GM15510 (cell line): ENCODE results near the gene UBASH3A.

Experiments
- POLR2A ChIP-seq: IDR thresholded peaks from 3 replicates; pipeline ENCODE4 v1.6.1; 2011; ENCODE audit warnings: borderline replicate concordance; ENCODE audit not compliant: insufficient read length; ENCODE audit errors: extremely low read depth

UBASH3A gene

GRCh38 chr21:42452401-42453223 is 48.9 kb downstream of the UBASH3A start:
- no peak for TF ChIP-seq POLR2A

GRCh38 chr21:42453224-42453985 is 49.7 kb downstream of the UBASH3A start:
- TF ChIP-seq POLR2A = no peak

- no peak for TF ChIP-seq POLR2A
Observed at GRCh38 chr21:42453986-42454570, 50.4 kb downstream of the UBASH3A start.

DNA sequence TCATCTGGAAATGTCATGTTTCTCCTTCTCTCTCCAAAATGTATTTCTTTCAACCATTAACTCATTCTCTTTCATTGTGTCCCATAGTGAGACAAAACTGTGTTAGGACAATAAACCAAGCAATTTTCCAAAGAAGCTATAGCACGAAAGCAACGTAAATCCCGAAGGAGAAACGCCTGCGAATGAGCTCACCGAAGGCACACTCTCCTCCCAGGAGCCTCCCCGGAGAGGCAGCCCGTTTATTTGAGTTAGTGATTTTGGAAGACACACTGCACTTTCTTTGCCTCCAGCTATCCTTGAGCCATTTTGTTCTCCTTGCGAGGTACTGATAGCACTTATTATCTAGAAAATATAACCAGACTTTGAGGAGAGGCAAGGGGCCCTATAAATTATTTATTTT is 51.1 kb downstream of the UBASH3A start:
- TF ChIP-seq POLR2A = no peak

DNA sequence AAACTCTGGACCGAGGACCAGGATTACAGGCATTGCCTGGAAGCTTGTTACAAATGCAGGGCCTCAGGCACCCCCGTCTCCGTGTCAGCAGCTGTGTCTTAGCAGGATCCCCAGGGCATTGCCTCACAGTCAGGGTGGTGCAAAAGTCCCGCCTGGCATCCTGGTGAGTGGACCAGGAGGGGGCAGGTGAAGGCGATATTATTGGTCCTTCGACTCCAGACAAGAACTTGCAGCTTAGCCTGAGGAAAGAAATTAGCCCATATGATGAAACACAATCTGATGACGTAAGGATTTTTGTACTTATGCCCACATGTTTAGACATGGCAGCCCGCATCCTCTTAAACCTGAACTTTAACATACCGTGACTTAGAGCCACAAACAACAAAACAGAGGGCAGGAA is 51.5 kb downstream of the UBASH3A start:
- no peak for TF ChIP-seq POLR2A

DNA sequence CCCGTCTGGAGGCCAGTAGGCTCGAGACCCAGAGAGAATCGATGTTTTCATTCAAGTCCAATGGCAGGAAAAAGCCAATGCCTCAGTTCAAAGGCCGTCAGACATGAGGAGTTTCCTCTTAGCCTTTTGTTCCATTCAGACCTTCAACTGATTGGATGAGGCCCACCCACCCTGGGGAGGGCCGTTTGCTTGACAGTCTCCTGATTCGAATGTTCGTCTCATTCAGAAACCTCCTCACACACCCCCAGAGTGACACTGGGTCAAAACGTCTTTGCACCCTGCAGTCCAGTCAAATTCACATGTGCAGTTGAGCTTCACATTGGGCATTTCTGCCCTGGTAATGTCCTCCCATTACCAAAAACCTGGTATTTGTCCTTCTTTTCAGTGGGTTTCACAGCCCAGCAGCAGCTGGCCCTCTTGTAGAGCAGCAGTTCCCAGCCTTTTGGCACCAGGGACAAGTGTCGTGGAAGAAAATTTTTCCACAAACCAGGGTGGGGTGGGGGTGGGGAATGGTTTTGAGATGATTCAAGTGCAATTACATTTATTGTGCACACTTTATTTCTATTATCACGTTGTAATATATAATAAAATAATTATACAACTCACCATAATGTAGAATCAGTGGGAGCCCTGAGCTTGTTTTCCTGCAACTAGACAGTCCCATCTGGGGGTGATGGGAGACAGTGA is 52.2 kb downstream of the UBASH3A start:
- no peak for TF ChIP-seq POLR2A

DNA sequence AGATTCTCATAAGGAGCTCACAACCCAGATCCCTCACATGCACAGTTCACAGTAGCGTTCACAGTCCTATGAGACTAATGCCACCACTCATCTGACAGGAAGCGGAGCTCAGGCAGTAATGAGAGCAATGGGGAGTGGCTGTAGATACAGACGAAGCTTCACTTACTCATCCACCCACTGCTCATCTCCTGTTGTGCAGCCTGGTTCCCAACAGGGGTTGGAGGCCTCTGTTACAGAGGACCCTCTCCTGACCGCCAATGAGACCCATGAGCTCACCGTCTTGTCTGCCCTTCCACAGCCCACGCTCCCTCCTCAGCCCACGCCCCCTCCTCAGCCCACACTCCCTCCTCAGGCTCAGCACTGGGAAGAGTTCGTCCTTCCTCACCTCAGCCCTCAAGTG is 52.8 kb downstream of the UBASH3A start:
- TF ChIP-seq POLR2A = no peak

DNA sequence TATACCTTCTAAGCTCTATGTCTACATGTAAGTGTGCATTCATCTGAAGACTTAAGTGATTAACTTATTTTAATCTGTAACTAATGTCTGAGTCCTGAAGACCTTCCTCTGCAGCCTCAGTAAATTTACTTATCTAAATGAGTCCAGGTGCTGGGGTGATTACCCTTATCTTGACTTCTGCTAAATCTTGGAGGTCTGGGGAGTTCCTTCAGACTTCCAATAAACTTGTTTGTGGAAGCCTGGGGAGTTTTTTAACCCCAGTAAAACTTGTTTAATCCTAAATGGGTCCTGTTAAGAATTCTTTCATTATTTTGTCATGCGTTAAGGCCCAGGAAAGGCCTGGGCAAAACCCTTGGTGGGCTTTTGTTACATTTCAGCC is 55.4 kb downstream of the UBASH3A start:
- no peak for TF ChIP-seq POLR2A

- no peak for TF ChIP-seq POLR2A
Observed at GRCh38 chr21:42459546-42460215, 56.0 kb downstream of the UBASH3A start.

GRCh38 chr21:42460391-42461184 is 56.9 kb downstream of the UBASH3A start:
- TF ChIP-seq POLR2A = no peak

- TF ChIP-seq POLR2A = no peak
Observed at GRCh38 chr21:42461185-42461520, 57.5 kb downstream of the UBASH3A start.

DNA sequence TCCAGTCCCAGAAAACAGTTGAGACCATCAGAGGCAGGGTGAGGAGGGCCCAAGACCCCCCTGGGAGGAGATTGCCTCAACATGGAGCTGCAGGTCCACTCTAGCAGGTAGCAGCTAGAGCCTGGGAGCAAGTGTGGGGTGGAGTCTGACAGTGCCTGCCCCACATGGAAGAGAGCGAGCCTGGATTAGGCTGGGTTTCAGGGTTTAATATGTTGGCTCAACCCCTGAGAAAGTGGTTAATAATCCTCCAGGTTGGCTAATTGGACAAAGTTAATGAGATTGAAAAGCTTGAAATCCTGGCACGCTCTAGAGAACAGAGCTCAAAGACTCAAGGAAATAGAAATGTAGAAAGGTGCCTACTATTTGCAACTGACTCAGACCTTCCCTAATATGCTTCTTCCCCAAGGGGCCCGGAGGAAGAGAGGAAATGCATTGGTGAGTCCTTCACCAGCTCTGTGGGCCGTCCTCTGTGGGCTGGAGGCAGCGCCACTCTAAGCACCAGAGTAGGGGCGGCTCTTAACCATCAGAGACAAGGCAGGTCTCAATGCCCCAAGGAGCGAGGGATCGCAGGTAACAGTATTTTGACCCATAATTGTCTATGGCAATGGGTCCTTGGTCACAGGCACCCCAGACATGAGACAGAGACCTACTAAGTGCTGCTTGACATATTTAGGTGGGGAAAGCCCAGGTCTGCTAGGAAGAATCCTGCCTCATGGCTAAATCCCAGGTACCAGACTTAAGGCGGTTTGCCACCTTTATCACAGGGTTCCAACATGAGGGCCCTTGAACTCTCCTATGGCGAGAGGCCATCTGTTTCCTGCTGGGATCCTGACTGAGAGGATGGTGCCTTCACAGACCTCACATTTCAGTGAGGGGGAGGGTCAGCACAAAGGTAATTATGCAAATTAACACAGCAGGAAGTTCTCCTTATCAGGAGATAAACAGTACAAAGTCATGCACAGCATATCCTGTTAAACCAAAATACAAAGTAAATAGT is 58.5 kb downstream of the UBASH3A start:
- TF ChIP-seq POLR2A = no peak
